GM12878 (cell line): ENCODE data around the gene RACGAP1. TPM values are rescaled to one million over a fixed set of nuclear protein-coding genes. Genes with fewer than 3 reads are reported as not detected.

Experiments
- ATAC-seq: fragments of 200-7000 bp; cut with Tn5 transposase; 3 replicates; pipeline ENCODE4 v1.9.1; 2020; ENCODE audit warnings: mild to moderate bottlenecking, moderate library complexity
- BruUV-seq: library from RNA; stranded (reverse); fragments of 400-500 nt; replicated peaks from 2 replicates; lab custom pipeline; 2021; lab: Mats Ljungman, UMichigan
- CTCF ChIA-PET: fragments of 300-600 bp; sonication (Branson Sonifier 250); formaldehyde crosslinking; extraction: SDS; loops from one replicate; lab custom pipeline; 2021; ENCODE audit warnings: inconsistent platforms; lab: Yijun Ruan, JAX
- POLR2A ChIA-PET: fragments of 350-600 bp; formaldehyde crosslinking; extraction: SDS; loops from one replicate; lab custom pipeline; 2021; ENCODE audit warnings: inconsistent platforms; lab: Charles Lee
- RAD21 ChIA-PET: fragments of 300-600 bp; sonication (Branson Sonifier 250); formaldehyde crosslinking; loops from one replicate; lab custom pipeline; 2023; ENCODE audit warnings: antibody characterized with exemption; ENCODE audit not compliant: unreplicated experiment; lab: Charles Lee
- SMC1A ChIA-PET: fragments of 300-600 bp; sonication (Branson Sonifier 250); formaldehyde crosslinking; loops from one replicate; lab custom pipeline; 2023; ENCODE audit not compliant: unreplicated experiment, uncharacterized antibody; lab: Charles Lee
- DNase-seq: peaks from one replicate; pipeline ENCODE4 v3.0.0-alpha.2; 2011; ENCODE audit warnings: low read depth, low spot score
- FAIRE-seq: peaks from 3 replicates; lab custom pipeline; 2011; peaks lifted over from hg19 to GRCh38; lab: Jason Lieb, UNC
- H2AFZ ChIP-seq: 2 replicates; pipeline ENCODE4 v1.6.0; 2011; ENCODE audit warnings: low read depth, low read length, control low read depth; ENCODE audit not compliant: control insufficient read depth
- H3K27ac ChIP-seq: 2 replicates; pipeline ENCODE4 v1.5.1; 2011; ENCODE audit warnings: control low read depth; ENCODE audit not compliant: control insufficient read depth, insufficient read depth
- H3K27me3 ChIP-seq, 2 experiments: replicated peaks in 1 of 2; 2 replicates each; pipeline versions ENCODE4 v1.6.0 to v1.6.1; 2011; ENCODE audit warnings: low read length in 1 of 2; ENCODE audit not compliant: control insufficient read depth in 2 of 2, insufficient read depth in 2 of 2
- H3K36me3 ChIP-seq, 2 experiments: 2 replicates each; pipeline ENCODE4 v1.5.1; 2011; ENCODE audit warnings: low read length in 1 of 2; ENCODE audit not compliant: control insufficient read depth in 2 of 2, insufficient read depth in 2 of 2
- H3K4me1 ChIP-seq: 2 replicates; pipeline ENCODE4 v1.6.1; 2011; ENCODE audit warnings: mild to moderate bottlenecking, low read length, moderate library complexity, mixed read lengths; ENCODE audit not compliant: control insufficient read depth, insufficient read depth
- H3K4me2 ChIP-seq: 2 replicates; pipeline ENCODE4 v1.6.0; 2011; ENCODE audit warnings: control low read depth; ENCODE audit not compliant: control insufficient read depth, insufficient read depth
- H3K4me3 ChIP-seq: fragments of 200-600 bp; sonication (generic); 2 replicates; pipeline ENCODE4 v1.5.1; 2016
- H3K79me2 ChIP-seq: 2 replicates; pipeline ENCODE4 v1.6.0; 2011; ENCODE audit warnings: low read length; ENCODE audit not compliant: control insufficient read depth, insufficient read depth
- H3K9ac ChIP-seq: 2 replicates; pipeline ENCODE4 v1.8.0; 2011; ENCODE audit warnings: low read length, control low read depth, mixed read lengths; ENCODE audit not compliant: control insufficient read depth, insufficient read depth
- H3K9me3 ChIP-seq: replicated peaks from 3 replicates; pipeline ENCODE4 v1.5.1; 2011; ENCODE audit warnings: mild to moderate bottlenecking, low read length; ENCODE audit not compliant: control insufficient read depth, insufficient read depth
- H4K20me1 ChIP-seq: 2 replicates; pipeline ENCODE4 v1.6.0; 2011; ENCODE audit not compliant: control insufficient read depth, insufficient read depth
- BCLAF1 ChIP-seq: fragments of 450-650 bp; IDR thresholded peaks from 2 replicates; pipeline ENCODE4 v1.6.1; 2017; ENCODE audit warnings: antibody characterized with exemption, mild to moderate bottlenecking, moderate library complexity
- MXI1 ChIP-seq: fragments of 150-350 bp; IDR thresholded peaks from 2 replicates; pipeline ENCODE4 v1.6.1; 2011; ENCODE audit warnings: low read depth, mild to moderate bottlenecking, inconsistent platforms, low read length, improper control_type of control experiment
- POLR2AphosphoS2 ChIP-seq: IDR thresholded peaks from 2 replicates; pipeline ENCODE4 v1.6.1; 2011; ENCODE audit warnings: low read depth, mild to moderate bottlenecking, low read length, improper control_type of control experiment, moderate library complexity
- RUNX3 ChIP-seq: IDR thresholded peaks from 2 replicates; pipeline ENCODE4 v1.6.1; 2012; ENCODE audit warnings: low read length, inconsistent platforms
- WGBS: methylation state at CpG from one replicate; pipeline ENCODE4 v1.1.6; 2016; ENCODE audit warnings: low lambda C conversion rate; ENCODE audit not compliant: insufficient replicate concordance, insufficient coverage; ENCODE audit errors: missing lambda C conversion rate; 5-methylcytosine and 5-hydroxymethylcytosine counted together
- in situ Hi-C: fragments of 300-500 bp; cut with MboI; formaldehyde crosslinking; loops from 9 replicates; pipeline ENCODE4 v1.14.3; 2018; ENCODE audit warnings: mixed read lengths
- intact Hi-C: fragments of 100-400 bp; cut with micrococcal nuclease; formaldehyde crosslinking; loops from one replicate; pipeline ENCODE4 v1.14.2; 2022; ENCODE audit not compliant: unreplicated experiment
- polyA plus RNA-seq, 11 experiments: library from polyadenylated mRNA; depleted of rRNA in 4 of 11; unstranded in 6 of 11; stranded (reverse) in 5 of 11; fragments of >200 nt; fragmentation: Nextera tagmentation in 4 of 11; fragmentation: Illumina TruSeq in 1 of 11; extraction: Ambion mirVana in 4 of 11; extraction: Trizol in 1 of 11; gene quantifications; 1 replicate in 1 of 11; 2 replicates in 10 of 11; pipeline versions ENCODE4 v1.2.1 to v1.2.3, GENCODE V29; 2011 to 2016; ENCODE audit warnings: inconsistent platforms in 2 of 11, missing spikeins in 2 of 11, low read depth in 1 of 11
- total RNA-seq, 4 experiments: library from RNA; depleted of rRNA in 3 of 4; stranded (reverse); fragments of >200 nt in 3 of 4; fragmentation: Illumina TruSeq in 1 of 4; extraction: Trizol in 1 of 4; gene quantifications; 2 replicates each; pipeline versions ENCODE4 v1.2.1 to v1.2.3, GENCODE V29; 2013 to 2021

RACGAP1 gene
- total and polyA plus RNA-seq, 10 of the 15 experiments (the other 5 are each of a cell fraction or from before 2014, with no cell fraction given): 32.4 to 87.9 (median 76.2) TPM

GRCh38 chr12:49944718-49945117, 80.6 kb downstream of the RACGAP1 start:
- Histone ChIP-seq H4K20me1 (no peaks in the 10 kb centered on the region), H3K4me2 (no peak overlapping the region), H3K27me3 (no peaks in the 10 kb centered on the region; a peak in 1 of 4 replicates), H2AFZ (no peak overlapping the region), H3K79me2 (no peaks in the 10 kb centered on the region), H3K4me1 (no peaks in the 10 kb centered on the region), H3K4me3 (no peak overlapping the region), H3K27ac (no peak overlapping the region), H3K9ac (no peak overlapping the region), H3K9me3 (no peaks in the 10 kb centered on the region), H3K36me3 (no peaks in the 10 kb centered on the region)
- FAIRE-seq (no peak), ATAC-seq (no peak), DNase-seq (no peak)
- no TSS peak for BruUV-seq
- intact Hi-C loops (no loop called here), in situ Hi-C loops (no loop called here)
- ChIA-PET POLR2A (no interaction called here), CTCF (interaction anchor here (1.0 to 2.8 kb wide), 18 partner anchors 8 to 204 kb away, joined by 3 to 35 read pairs (median 6); partner anchors contain the start of genes BCDIN3D and TMBIM6), RAD21 (interaction anchor here (0.9 to 1.6 kb wide), 2 partner anchors 78 to 111 kb away, joined by 4 read pairs; no protein-coding TSS in a partner anchor), SMC1A (interaction anchor here (1.2 to 2.0 kb wide), 3 partner anchors 12 to 126 kb away, joined by 3 to 8 read pairs (median 5); no protein-coding TSS in a partner anchor)
- TF ChIP-seq POLR2AphosphoS2: no peak
- no peak for TF ChIP-seq RUNX3
- TF ChIP-seq BCLAF1: no peak
- TF ChIP-seq MXI1: no peak
- WGBS: 68% methylated on average over 3 of the region's 3 CpGs
